A549 (cell line): ENCODE measurements around the gene ZSCAN10. TPM values are rescaled to one million over a fixed set of nuclear protein-coding genes. Genes with fewer than 3 reads are reported as not detected.

ENCODE experiments used
- ATAC-seq, 2 experiments: fragments of 200-7000 bp in 1 of 2; fragments of >200 bp in 1 of 2; cut with Nextera tagmentation in 1 of 2; cut with Tn5 transposase in 1 of 2; 3 replicates each; pipeline versions ENCODE4 v1.8.0 to v1.9.1; 2018 to 2020; ENCODE audit warnings: mild to moderate bottlenecking in 1 of 2, moderate library complexity in 1 of 2
- CTCF ChIA-PET: fragments of 300-600 bp; sonication (Branson Sonifier 250); formaldehyde crosslinking; extraction: SDS; loops from one replicate; lab custom pipeline; 2021; ENCODE audit warnings: antibody characterized with exemption, inconsistent platforms; lab: Yijun Ruan, JAX
- POLR2A ChIA-PET: fragments of 350-600 bp; formaldehyde crosslinking; extraction: SDS; loops from one replicate; lab custom pipeline; 2021; ENCODE audit warnings: antibody characterized with exemption, inconsistent platforms; lab: Yijun Ruan, JAX
- DNase-seq, 2 experiments: peaks; one replicate each; pipeline versions ENCODE4 v3.0.0 to v3.0.0-alpha.2; 2011 to 2016; ENCODE audit warnings: low read depth in 1 of 2, low spot score in 1 of 2
- FAIRE-seq: peaks from 2 replicates; lab custom pipeline; 2011; peaks lifted over from hg19 to GRCh38; lab: Jason Lieb, UNC
- H3K27ac ChIP-seq, 2 experiments: fragments of >200 bp; sonication (Bioruptor Twin); formaldehyde crosslinking; 3 replicates each; pipeline ENCODE4 v1.5.1; 2016 to 2017
- H3K4me1 ChIP-seq: fragments of >200 bp; sonication (Bioruptor Twin); formaldehyde crosslinking; 3 replicates; pipeline ENCODE4 v1.6.1; 2016
- H3K4me2 ChIP-seq: fragments of >200 bp; sonication (Bioruptor Twin); formaldehyde crosslinking; 3 replicates; pipeline ENCODE4 v1.6.1; 2016
- H3K4me3 ChIP-seq: fragments of >200 bp; sonication (Bioruptor Twin); formaldehyde crosslinking; 3 replicates; pipeline ENCODE4 v1.5.1; 2016
- H3K9me3 ChIP-seq: fragments of >200 bp; sonication (Bioruptor Twin); formaldehyde crosslinking; 3 replicates; pipeline ENCODE4 v1.6.1; 2016
- BHLHE40 ChIP-seq: IDR thresholded peaks from 2 replicates; pipeline ENCODE4 v1.6.1; 2012; ENCODE audit warnings: low read depth, low read length, inconsistent platforms
- CBX2 ChIP-seq: fragments of 200-600 bp; sonication (generic); IDR thresholded peaks from 2 replicates; pipeline ENCODE4 v1.6.1; 2016; ENCODE audit warnings: low read depth, mild to moderate bottlenecking, borderline replicate concordance
- CHD2 ChIP-seq: fragments of 150-350 bp; IDR thresholded peaks from 2 replicates; pipeline ENCODE4 v1.6.1; 2014; ENCODE audit warnings: low read length; ENCODE audit not compliant: partially characterized antibody
- EHF ChIP-seq: fragments of 250-450 bp; sonication (Bioruptor Pico); IDR thresholded peaks from 2 replicates; pipeline ENCODE4 v1.5.0; 2020; ENCODE audit warnings: mild to moderate bottlenecking
- EHMT2 ChIP-seq: fragments of 200-600 bp; sonication (generic); IDR thresholded peaks from 2 replicates; pipeline ENCODE4 v1.6.1; 2016; ENCODE audit warnings: antibody characterized with exemption, low read depth, mild to moderate bottlenecking, moderate library complexity
- FOSB ChIP-seq: fragments of 250-450 bp; sonication (Bioruptor Pico); IDR thresholded peaks from 2 replicates; pipeline ENCODE4 v1.5.0; 2020; ENCODE audit warnings: mild to moderate bottlenecking, moderate library complexity
- FOSL2 ChIP-seq, 2 experiments: fragments of 450-650 bp in 1 of 2; fragments of >200 bp in 1 of 2; sonication (Bioruptor Twin) in 1 of 2; formaldehyde crosslinking; IDR thresholded peaks; 2 replicates each; pipeline versions ENCODE4 v1.5.0 to v1.6.1; 2016 to 2020; ENCODE audit warnings: mild to moderate bottlenecking in 1 of 2, moderate library complexity in 1 of 2
- GATA3 ChIP-seq: IDR thresholded peaks from 2 replicates; pipeline ENCODE4 v1.6.1; 2012; ENCODE audit warnings: borderline replicate concordance
- HES2 ChIP-seq: fragments of >200 bp; sonication (Bioruptor Twin); formaldehyde crosslinking; IDR thresholded peaks from 2 replicates; pipeline ENCODE4 v1.6.1; 2016
- HMGXB4 ChIP-seq: fragments of 250-450 bp; sonication (Bioruptor Pico); IDR thresholded peaks from 2 replicates; pipeline ENCODE4 v1.5.0; 2021; ENCODE audit warnings: mild to moderate bottlenecking, moderate library complexity, borderline replicate concordance
- HOXA7 ChIP-seq: fragments of 250-450 bp; sonication (Bioruptor Pico); IDR thresholded peaks from 2 replicates; pipeline ENCODE4 v1.5.0; 2020; ENCODE audit warnings: mild to moderate bottlenecking, moderate library complexity
- HOXB13 ChIP-seq: fragments of 250-450 bp; sonication (Bioruptor Pico); IDR thresholded peaks from 2 replicates; pipeline ENCODE4 v1.5.0; 2020; ENCODE audit warnings: low read depth, mild to moderate bottlenecking, moderate library complexity
- MAZ ChIP-seq: fragments of 150-350 bp; IDR thresholded peaks from 2 replicates; pipeline ENCODE4 v1.6.1; 2014; ENCODE audit warnings: antibody characterized with exemption, low read depth, low read length, borderline replicate concordance
- MYC ChIP-seq: IDR thresholded peaks from 2 replicates; pipeline ENCODE4 v1.6.1; 2012; ENCODE audit warnings: mild to moderate bottlenecking, inconsistent platforms, low read length, improper control_type of control experiment, borderline replicate concordance
- NR3C1 ChIP-seq: fragments of >200 bp; sonication (Bioruptor Twin); formaldehyde crosslinking; IDR thresholded peaks from 3 replicates; pipeline ENCODE4 v1.6.1; 2017
- PHF8 ChIP-seq: fragments of 200-600 bp; sonication (generic); IDR thresholded peaks from 2 replicates; pipeline ENCODE4 v1.6.1; 2016; ENCODE audit warnings: low read depth, mild to moderate bottlenecking, antibody characterized with exemption, moderate library complexity, borderline replicate concordance
- POLR2A ChIP-seq: IDR thresholded peaks from 2 replicates; pipeline ENCODE4 v1.6.1; 2012; ENCODE audit warnings: mild to moderate bottlenecking, low read length
- RAD21 ChIP-seq, 2 experiments: fragments of >200 bp in 1 of 2; sonication (Bioruptor Twin) in 1 of 2; formaldehyde crosslinking in 1 of 2; IDR thresholded peaks in 1 of 2; conservative IDR thresholded peaks in 1 of 2; 2 replicates in 1 of 2; 3 replicates in 1 of 2; pipeline ENCODE4 v1.6.1; 2012 to 2018; ENCODE audit warnings: inconsistent platforms in 1 of 2
- RFX5 ChIP-seq: fragments of 450-650 bp; IDR thresholded peaks from 2 replicates; pipeline ENCODE4 v1.7.1; 2014; ENCODE audit warnings: antibody characterized with exemption, mild to moderate bottlenecking, moderate library complexity
- SMC3 ChIP-seq: fragments of >200 bp; sonication (Bioruptor Twin); formaldehyde crosslinking; IDR thresholded peaks from 3 replicates; pipeline ENCODE4 v1.6.1; 2018; ENCODE audit warnings: inconsistent platforms
- SREBF2 ChIP-seq: fragments of 450-650 bp; IDR thresholded peaks from 2 replicates; pipeline ENCODE4 v1.6.1; 2014; ENCODE audit warnings: mild to moderate bottlenecking, moderate library complexity
- USF2 ChIP-seq: fragments of 450-650 bp; IDR thresholded peaks from 2 replicates; pipeline ENCODE4 v1.6.1; 2014; ENCODE audit warnings: antibody characterized with exemption
- ZC3H11A ChIP-seq: fragments of 450-650 bp; IDR thresholded peaks from 2 replicates; pipeline ENCODE4 v1.6.1; 2014; ENCODE audit warnings: antibody characterized with exemption, mild to moderate bottlenecking
- ZFP36 ChIP-seq: fragments of 450-650 bp; IDR thresholded peaks from 2 replicates; pipeline ENCODE4 v1.6.1; 2014; ENCODE audit warnings: borderline replicate concordance; ENCODE audit not compliant: partially characterized antibody
- WGBS: methylation state at CpG from one replicate; pipeline ENCODE4 v1.1.6; 2017; ENCODE audit errors: missing lambda C conversion rate; 5-methylcytosine and 5-hydroxymethylcytosine counted together
- polyA plus RNA-seq, 4 experiments: library from polyadenylated mRNA; depleted of rRNA in 3 of 4; stranded (reverse); fragments of >200 nt; fragmentation: RNase III in 1 of 4; extraction: RNeasy Plus Mini Kit Qiagen cat#74134 plus additional on column Dnase treatment in 1 of 4; gene quantifications; 2 replicates in 3 of 4; 3 replicates in 1 of 4; pipeline ENCODE4 v1.2.3, GENCODE V29; 2011 to 2017
- TF ChIP-seq, protein P1 (sequence below): fragments of >200 bp; sonication (Bioruptor Twin); formaldehyde crosslinking; IDR thresholded peaks from 3 replicates; pipeline ENCODE4 v1.5.1; 2016
- TF ChIP-seq, protein P2 (sequence below): fragments of 200-600 bp; sonication (generic); IDR thresholded peaks from 2 replicates; pipeline ENCODE4 v1.6.1; 2016; ENCODE audit warnings: antibody characterized with exemption, mild to moderate bottlenecking, moderate library complexity

Gene ZSCAN10
- polyA plus RNA-seq, 2 of the 4 experiments (the other 2 are of a cell fraction) = 0.08 TPM; not detected in 1

GRCh38 chr16:3080024-3080423 lies 19.1 kb downstream of the ZSCAN10 start:
- DNase-seq (no peak), ATAC-seq (no peak), FAIRE-seq (no peak)
- 52% methylated on average over 17 of the region's 17 CpGs for WGBS
- Histone ChIP-seq H3K4me1 (no peaks in the 10 kb centered on the region), H3K4me3 (no peak overlapping the region), H3K27ac (no peak overlapping the region), H3K4me2 (no peak overlapping the region), H3K9me3 (no peaks in the 10 kb centered on the region)
- TF ChIP-seq NR3C1 (no peak), RFX5 (no peak), RAD21 (conservative IDR thresholded peaks at IDR 0.05 in 1 of 2, IDR thresholded peaks at IDR 0.05 in 1 of 2) (no peak), USF2 (no peak), POLR2A (no peak), FOSB (CRISPR knock-in tag) (no peak), MAZ (no peak), GATA3 (no peak), PHF8 (no peak), HMGXB4 (CRISPR knock-in tag) (no peak), ZFP36 (no peak), SREBF2 (no peak), EHF (CRISPR knock-in tag) (no peak), EHMT2 (no peak), ZC3H11A (no peak), BHLHE40 (no peak)
- ChIA-PET POLR2A (no interaction called here), CTCF (interaction anchor here (1.2 to 1.6 kb wide), 5 partner anchors 9 to 21 kb away, joined by 3 to 6 read pairs (median 4); no protein-coding TSS in a partner anchor)

GRCh38 chr16:3076577-3076976 lies 22.5 kb downstream of the ZSCAN10 start:
- DNase-seq (no peak), ATAC-seq (no peak), FAIRE-seq (no peak)
- H3K4me3 ChIP-seq = no peak overlapping the region
- POLR2A ChIA-PET = no interaction called here
- whole genome bisulfite sequencing = 33% methylated on average over 3 of the region's 6 CpGs
- no peaks in the 10 kb centered on the region for H3K4me1 ChIP-seq
- CTCF ChIA-PET = interaction anchor here (0.6 to 4.0 kb wide), 6 partner anchors 11 to 21 kb away, joined by 3 to 29 read pairs (median 4); no protein-coding TSS in a partner anchor
- no peaks in the 10 kb centered on the region for H3K9me3 ChIP-seq
- no peak overlapping the region for H3K4me2 ChIP-seq
- H3K27ac ChIP-seq = no peak overlapping the region
- TF ChIP-seq MYC (no peak), CBX2 (no peak), HMGXB4 (CRISPR knock-in tag) (no peak), ZFP36 (no peak), HOXA7 (CRISPR knock-in tag) (no peak), SMC3 (no peak), RAD21 (conservative IDR thresholded peaks at IDR 0.05 in 1 of 2, IDR thresholded peaks at IDR 0.05 in 1 of 2) (no peak), HES2 (no peak), GATA3 (no peak), POLR2A (no peak), HOXB13 (no peak), FOSL2 (IDR thresholded peaks at IDR 0.05) (no peak), FOSL2 (CRISPR knock-in tag; IDR thresholded peaks at IDR 0.05) (no peak), FOSB (CRISPR knock-in tag) (no peak), CHD2 (no peak)
- TF ChIP-seq, protein P1, sequence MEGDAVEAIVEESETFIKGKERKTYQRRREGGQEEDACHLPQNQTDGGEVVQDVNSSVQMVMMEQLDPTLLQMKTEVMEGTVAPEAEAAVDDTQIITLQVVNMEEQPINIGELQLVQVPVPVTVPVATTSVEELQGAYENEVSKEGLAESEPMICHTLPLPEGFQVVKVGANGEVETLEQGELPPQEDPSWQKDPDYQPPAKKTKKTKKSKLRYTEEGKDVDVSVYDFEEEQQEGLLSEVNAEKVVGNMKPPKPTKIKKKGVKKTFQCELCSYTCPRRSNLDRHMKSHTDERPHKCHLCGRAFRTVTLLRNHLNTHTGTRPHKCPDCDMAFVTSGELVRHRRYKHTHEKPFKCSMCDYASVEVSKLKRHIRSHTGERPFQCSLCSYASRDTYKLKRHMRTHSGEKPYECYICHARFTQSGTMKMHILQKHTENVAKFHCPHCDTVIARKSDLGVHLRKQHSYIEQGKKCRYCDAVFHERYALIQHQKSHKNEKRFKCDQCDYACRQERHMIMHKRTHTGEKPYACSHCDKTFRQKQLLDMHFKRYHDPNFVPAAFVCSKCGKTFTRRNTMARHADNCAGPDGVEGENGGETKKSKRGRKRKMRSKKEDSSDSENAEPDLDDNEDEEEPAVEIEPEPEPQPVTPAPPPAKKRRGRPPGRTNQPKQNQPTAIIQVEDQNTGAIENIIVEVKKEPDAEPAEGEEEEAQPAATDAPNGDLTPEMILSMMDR = no peak
- TF ChIP-seq, protein P2, sequence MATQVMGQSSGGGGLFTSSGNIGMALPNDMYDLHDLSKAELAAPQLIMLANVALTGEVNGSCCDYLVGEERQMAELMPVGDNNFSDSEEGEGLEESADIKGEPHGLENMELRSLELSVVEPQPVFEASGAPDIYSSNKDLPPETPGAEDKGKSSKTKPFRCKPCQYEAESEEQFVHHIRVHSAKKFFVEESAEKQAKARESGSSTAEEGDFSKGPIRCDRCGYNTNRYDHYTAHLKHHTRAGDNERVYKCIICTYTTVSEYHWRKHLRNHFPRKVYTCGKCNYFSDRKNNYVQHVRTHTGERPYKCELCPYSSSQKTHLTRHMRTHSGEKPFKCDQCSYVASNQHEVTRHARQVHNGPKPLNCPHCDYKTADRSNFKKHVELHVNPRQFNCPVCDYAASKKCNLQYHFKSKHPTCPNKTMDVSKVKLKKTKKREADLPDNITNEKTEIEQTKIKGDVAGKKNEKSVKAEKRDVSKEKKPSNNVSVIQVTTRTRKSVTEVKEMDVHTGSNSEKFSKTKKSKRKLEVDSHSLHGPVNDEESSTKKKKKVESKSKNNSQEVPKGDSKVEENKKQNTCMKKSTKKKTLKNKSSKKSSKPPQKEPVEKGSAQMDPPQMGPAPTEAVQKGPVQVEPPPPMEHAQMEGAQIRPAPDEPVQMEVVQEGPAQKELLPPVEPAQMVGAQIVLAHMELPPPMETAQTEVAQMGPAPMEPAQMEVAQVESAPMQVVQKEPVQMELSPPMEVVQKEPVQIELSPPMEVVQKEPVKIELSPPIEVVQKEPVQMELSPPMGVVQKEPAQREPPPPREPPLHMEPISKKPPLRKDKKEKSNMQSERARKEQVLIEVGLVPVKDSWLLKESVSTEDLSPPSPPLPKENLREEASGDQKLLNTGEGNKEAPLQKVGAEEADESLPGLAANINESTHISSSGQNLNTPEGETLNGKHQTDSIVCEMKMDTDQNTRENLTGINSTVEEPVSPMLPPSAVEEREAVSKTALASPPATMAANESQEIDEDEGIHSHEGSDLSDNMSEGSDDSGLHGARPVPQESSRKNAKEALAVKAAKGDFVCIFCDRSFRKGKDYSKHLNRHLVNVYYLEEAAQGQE = no peak
